ENCODE data around the gene MBNL1. TPM values are rescaled to one million over a fixed set of nuclear protein-coding genes. Genes with fewer than 3 reads are reported as not detected.
"Not testable (repeated sequence)": the region's sequence is repeated elsewhere in the genome, so short reads cannot be mapped to it uniquely, and the experiment has no call there.

The MBNL1 gene
- total RNA-seq, 1 donor, result 712 TPM

- not testable (repeated sequence) for DNase-seq (ENCODE audit: low read depth in 2 of 3, low spot score in 2 of 3)
Observed at GRCh38 chr3:152372633-152373032, 103.9 kb downstream of the MBNL1 start.

- DNase-seq (ENCODE audit: low read depth in 2 of 3, low spot score in 2 of 3), result no peak
Observed at GRCh38 chr3:152373379-152373778, 104.7 kb downstream of the MBNL1 start.

- no peak for DNase-seq (ENCODE audit: low read depth in 2 of 3, low spot score in 2 of 3)
Observed at GRCh38 chr3:152374262-152374990, 105.7 kb downstream of the MBNL1 start.

- DNase-seq (ENCODE audit: low read depth in 2 of 3, low spot score in 2 of 3), result no peak
Observed at GRCh38 chr3:152375546-152375945, 106.8 kb downstream of the MBNL1 start.

GRCh38 chr3:152376351-152377183 lies 107.8 kb downstream of the MBNL1 start:
- peak in 2 of 3 donors; percentile 78 to 86 for DNase-seq (ENCODE audit: low read depth in 2 of 3, low spot score in 2 of 3)

GRCh38 chr3:152377184-152377570 lies 108.4 kb downstream of the MBNL1 start:
- no peak for DNase-seq (ENCODE audit: low read depth in 2 of 3, low spot score in 2 of 3)

GRCh38 chr3:152379415-152380042 lies 110.8 kb downstream of the MBNL1 start:
- no peak for DNase-seq (ENCODE audit: low read depth in 2 of 3, low spot score in 2 of 3)

- no peak for DNase-seq (ENCODE audit: low read depth in 2 of 3, low spot score in 2 of 3)
Observed at GRCh38 chr3:152380043-152380442, 111.3 kb downstream of the MBNL1 start.

- no peak for DNase-seq (ENCODE audit: low read depth in 2 of 3, low spot score in 2 of 3)
Observed at GRCh38 chr3:152381881-152382295, 113.2 kb downstream of the MBNL1 start.

- DNase-seq (ENCODE audit: low read depth in 2 of 3, low spot score in 2 of 3), result peak in 1 of 3 donors; percentile 18
Observed at GRCh38 chr3:152382312-152383135, 113.8 kb downstream of the MBNL1 start.

- DNase-seq (ENCODE audit: low read depth in 2 of 3, low spot score in 2 of 3), result no peak
Observed at GRCh38 chr3:152383136-152383606, 114.4 kb downstream of the MBNL1 start.

GRCh38 chr3:152384412-152384811 lies 115.7 kb downstream of the MBNL1 start:
- DNase-seq (ENCODE audit: low read depth in 2 of 3, low spot score in 2 of 3), result no peak

- DNase-seq (ENCODE audit: low read depth in 2 of 3, low spot score in 2 of 3), result no peak
Observed at GRCh38 chr3:152385761-152386160, 117.0 kb downstream of the MBNL1 start.

- DNase-seq (ENCODE audit: low read depth in 2 of 3, low spot score in 2 of 3), result no peak
Observed at GRCh38 chr3:152386208-152386607, 117.5 kb downstream of the MBNL1 start.

GRCh38 chr3:152388631-152389030 lies 119.9 kb downstream of the MBNL1 start:
- no peak for DNase-seq (ENCODE audit: low read depth in 2 of 3, low spot score in 2 of 3)

- DNase-seq (ENCODE audit: low read depth in 2 of 3, low spot score in 2 of 3), result no peak
Observed at GRCh38 chr3:152389316-152389934, 120.7 kb downstream of the MBNL1 start.

GRCh38 chr3:152390647-152391046 lies 121.9 kb downstream of the MBNL1 start:
- no peak for DNase-seq (ENCODE audit: low read depth in 2 of 3, low spot score in 2 of 3)

GRCh38 chr3:152391671-152392070 lies 122.9 kb downstream of the MBNL1 start:
- no peak for DNase-seq (ENCODE audit: low read depth in 2 of 3, low spot score in 2 of 3)

- DNase-seq (ENCODE audit: low read depth in 2 of 3, low spot score in 2 of 3), result no peak
Observed at GRCh38 chr3:152392272-152392880, 123.6 kb downstream of the MBNL1 start.

- no peak for DNase-seq (ENCODE audit: low read depth in 2 of 3, low spot score in 2 of 3)
Observed at GRCh38 chr3:152394246-152394645, 125.5 kb downstream of the MBNL1 start.
